GM21528 (cell line): ENCODE measurements around the gene EFR3B.
"Not testable (repeated sequence)": the region's sequence is repeated elsewhere in the genome, so short reads cannot be mapped to it uniquely, and the experiment has no call there.

Source experiments
- ATAC-seq: cut with Tn5 transposase; IDR thresholded peaks from one replicate; pipeline ENCODE4 v1.9.1; 2021; ENCODE audit warnings: mild to moderate bottlenecking, moderate library complexity; ENCODE audit not compliant: unreplicated experiment, low FRiP score

Gene EFR3B

DNA sequence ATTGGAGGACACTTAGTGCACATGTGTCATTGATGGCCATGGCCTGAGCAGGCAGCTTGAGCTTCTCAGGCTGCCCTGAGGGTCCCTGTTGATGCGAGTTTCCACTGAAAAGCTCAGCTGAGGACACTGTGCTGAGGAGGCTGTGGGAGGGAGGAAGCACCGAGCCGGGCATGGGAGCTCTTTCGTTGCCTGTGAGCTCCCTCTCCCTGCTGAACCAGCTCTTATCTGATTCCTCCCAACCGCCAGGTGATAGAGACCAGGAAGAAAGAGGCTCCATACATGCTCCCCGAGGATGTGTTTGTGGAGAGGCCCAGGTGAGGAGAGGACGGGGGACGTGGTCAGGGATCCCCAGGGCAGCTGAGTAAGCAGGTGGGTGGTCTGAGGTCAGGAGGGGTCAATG lies 99.2 kb downstream of the EFR3B start:
- ATAC-seq, result no peak

DNA sequence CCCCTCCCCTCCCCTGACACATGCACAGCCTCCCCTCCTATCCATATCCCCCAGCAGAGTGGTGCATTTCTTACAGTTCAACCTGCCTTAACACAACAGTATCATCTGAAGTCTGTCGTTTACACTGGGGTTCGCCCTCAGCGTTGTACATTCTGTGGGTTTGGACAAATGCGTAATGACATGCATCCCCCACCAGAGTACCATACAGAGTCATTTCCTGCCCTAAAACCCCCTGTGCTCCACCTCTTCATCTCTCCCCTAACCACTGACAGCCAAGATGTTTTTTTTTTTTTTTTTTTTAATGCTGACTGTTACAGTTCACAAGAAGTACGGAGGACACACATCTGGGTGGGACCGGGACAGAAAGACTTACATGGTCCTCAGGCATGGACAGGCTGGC lies 103.9 kb downstream of the EFR3B start:
- no peak for ATAC-seq

DNA sequence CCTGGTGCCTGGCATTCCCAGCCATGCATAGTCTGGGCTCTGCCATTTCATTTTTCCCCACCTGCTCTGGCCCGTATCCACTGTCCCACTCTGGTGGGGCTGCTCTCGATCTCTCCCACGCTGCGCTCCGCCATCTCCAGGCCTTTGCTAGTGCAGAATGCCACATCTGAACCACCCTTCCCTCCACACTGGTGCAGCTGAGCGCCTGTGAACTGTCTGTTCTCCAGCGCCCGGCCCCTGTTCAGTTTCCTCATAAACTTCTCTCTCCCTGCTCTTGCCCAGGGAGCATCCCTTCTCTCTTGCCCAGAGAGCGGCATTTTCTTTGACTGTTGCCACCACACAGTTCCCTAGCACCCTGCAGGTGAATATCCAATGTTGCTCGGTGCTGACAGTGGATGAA lies 105.0 kb downstream of the EFR3B start:
- no peak for ATAC-seq

GRCh38 chr2:25149646-25150045 lies 107.8 kb downstream of the EFR3B start:
- no peak for ATAC-seq

DNA sequence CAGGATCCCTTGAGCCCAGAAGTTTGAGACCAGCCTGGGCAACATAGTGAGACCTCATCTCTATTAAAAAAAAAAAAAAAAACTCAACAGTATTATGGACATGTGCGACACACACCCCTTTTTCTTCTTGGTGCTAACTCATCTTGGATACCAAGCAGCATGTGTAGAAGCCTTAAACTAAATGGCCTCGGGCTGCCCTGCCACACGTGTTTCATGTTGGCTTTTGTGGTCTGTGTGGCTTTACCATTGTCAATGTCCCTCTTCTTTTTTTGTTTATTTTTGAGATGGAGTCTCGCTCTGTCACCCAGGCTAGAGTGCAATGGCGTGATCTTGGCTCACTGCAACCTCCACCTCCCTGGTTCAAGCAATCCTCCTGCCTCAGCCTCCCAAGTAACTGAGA lies 109.1 kb downstream of the EFR3B start:
- not testable (repeated sequence) for ATAC-seq

DNA sequence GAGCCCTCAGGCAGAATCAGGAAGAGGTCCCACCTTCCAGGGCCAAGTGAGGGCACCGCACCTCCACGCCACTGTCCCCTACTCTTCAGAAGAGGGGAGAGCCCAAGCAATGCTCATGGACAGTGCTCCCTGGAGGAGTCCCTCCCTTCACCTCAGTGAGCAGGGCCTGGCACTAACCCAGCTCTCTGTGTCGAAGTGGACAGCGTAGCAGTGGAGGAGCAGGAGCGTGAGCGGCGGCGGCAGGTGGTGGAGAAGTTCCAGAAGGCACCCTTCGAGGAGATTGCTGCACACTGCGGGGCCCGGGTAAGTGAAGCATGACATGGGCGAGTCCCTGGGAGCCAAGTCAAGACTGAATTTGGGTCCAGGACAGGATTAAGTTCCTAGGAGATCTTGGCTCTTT lies 109.8 kb downstream of the EFR3B start:
- ATAC-seq, result no peak

GRCh38 chr2:25155401-25155800 lies 113.5 kb downstream of the EFR3B start:
- no peak for ATAC-seq

DNA sequence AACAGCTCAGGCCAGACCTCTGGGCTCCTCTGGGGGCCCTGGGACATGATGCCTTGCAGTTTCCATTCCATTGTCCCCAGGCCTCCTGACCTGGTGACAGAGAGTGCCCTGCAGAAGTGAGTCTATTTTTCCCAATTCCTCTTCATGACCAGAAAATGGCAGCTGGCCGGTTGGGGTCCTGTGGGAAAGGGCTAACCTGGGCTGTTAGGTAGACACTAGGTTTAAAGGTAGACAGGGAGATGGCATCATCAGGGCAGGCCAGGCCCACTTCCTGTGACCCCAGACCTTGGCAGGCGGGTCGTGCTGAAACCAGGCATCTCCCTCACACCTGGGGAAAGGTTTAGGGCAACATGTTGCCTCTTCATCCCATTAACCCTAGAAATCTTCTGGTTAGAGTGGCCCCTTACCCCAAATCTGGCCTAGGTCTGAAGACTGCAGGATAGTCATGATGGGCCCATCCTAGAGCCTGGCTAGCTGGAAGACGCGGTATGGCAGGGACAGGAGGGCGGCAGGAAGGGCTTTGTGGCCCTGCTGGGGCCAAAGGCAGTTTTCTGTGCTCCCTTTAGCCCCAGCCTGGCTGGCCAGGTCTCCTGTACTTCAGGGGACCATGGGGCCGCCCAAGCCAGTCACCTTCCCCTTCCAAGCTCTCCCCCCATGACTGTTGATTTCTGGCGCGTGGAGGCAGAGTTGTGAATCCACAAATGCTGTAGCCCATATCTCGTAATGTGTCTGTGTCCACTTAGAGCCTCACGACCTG lies 116.4 kb downstream of the EFR3B start:
- no peak for ATAC-seq

- no peak for ATAC-seq
Measured at GRCh38 chr2:25159949-25160348, 118.1 kb downstream of the EFR3B start.

DNA sequence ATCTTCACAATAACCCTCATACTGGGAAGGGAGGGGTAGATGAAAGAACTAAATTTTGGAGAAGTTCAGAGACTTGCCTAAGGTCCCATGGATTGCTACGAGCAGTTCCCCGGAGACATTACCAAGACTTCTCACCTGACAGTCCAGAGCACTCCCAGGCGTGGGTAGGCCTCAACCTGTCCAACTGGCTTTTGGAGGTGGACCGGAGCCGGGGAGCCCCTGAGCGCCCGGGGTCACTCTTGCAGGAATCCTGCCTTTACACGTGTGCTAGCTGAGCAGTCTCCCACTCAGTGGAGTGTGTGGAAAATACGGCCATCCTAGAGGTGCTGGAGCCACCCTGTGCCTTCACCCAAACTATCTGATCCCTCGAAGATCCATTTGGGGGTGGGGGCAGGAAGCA lies 118.5 kb downstream of the EFR3B start:
- ATAC-seq, result no peak

- no peak for ATAC-seq
Measured at GRCh38 chr2:25161055-25161781, 119.3 kb downstream of the EFR3B start.

GRCh38 chr2:25162061-25162460 lies 120.2 kb downstream of the EFR3B start:
- ATAC-seq, result not testable (repeated sequence)

GRCh38 chr2:25164561-25164960 lies 122.7 kb downstream of the EFR3B start:
- no peak for ATAC-seq

GRCh38 chr2:25165992-25166875 lies 124.4 kb downstream of the EFR3B start:
- ATAC-seq, result peak; percentile 70

DNA sequence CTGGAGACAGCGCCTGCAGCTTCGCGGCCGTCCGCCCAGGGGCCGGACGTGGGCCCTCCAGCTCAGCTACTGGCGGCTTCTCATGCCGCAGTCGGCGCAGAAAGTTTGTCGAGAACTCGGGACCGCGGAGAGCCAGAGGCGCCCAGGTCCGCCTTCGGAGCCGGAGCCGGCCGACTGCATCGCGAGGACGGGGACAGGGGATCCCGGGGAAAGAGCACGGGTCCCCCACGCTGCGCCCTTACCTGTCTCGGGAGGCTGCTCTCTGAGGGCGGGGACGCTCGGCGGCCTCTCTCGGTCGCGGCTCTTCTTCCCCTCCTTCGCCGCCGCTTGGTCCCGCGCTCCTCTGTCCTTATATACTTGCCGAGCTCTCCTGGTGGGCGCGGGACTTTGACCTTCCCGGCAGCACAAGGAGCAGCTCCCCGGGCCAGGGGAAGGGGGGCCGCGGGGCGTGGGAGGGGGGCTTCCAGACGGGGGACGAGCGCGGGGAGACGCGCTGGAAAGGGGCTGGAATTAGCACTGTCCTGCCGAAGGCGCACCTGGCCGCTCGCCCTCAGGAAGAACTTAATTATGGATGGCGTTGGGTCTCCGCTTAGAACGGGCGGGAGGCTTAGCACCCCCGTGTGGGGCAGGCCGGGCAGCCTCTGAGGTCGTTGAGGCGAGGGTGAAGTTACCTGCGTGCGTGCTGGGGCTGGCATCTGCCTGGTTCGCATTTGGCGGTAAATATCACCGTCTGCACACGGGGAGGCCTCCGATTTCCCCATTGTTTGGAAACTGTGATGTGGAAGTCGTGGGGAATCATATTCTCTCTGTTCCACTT lies 126.6 kb downstream of the EFR3B start, which contains the start of gene POMC:
Gene POMC, minus strand, starts transcription at position 325 of the 817 bp plus-strand sequence. CDS start 3,808 bp downstream, outside the sequence.
- no peak for ATAC-seq

- ATAC-seq, result no peak
Measured at GRCh38 chr2:25169073-25169470, 127.2 kb downstream of the EFR3B start.

DNA sequence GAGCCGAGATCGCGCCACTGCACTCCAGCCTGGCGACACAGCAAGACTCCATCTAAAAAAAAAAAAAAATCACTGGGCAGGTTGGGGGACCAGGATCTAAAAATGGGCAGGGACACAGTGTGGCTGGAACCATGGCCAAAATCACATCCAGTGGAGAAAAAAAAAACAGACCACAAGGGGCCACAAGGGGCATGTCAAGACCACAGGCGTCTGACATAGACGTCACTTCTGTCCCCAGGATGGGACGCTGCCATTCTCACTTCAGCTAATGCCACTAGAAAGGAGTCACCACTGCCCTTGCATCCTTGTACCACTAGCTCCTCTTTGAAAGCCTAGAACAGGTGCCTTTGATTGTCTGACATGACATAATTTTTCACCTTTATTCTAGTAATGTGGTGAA lies 129.0 kb downstream of the EFR3B start:
- ATAC-seq, result no peak

DNA sequence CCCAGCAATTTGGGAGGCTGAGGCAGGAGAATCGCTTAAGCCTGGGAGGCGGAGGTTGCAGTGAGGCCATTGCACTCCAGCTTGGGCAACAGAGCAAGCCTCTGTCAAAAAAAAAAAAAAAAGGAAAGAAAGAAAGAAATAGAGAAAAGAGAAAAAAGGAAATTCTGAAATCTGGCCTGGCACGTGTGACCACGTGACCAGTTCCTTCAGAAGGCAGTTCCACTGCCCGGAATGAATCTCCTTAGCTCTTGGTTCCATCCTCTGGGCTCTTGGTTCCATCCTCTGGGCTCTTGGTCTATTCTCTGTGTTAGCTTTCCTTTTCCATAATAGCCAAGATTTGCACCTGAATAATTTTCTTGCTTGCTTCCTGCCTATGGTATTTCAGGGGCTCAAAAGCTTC lies 131.8 kb downstream of the EFR3B start:
- ATAC-seq, result no peak

GRCh38 chr2:25174192-25174861 lies 132.5 kb downstream of the EFR3B start:
- ATAC-seq, result no peak

DNA sequence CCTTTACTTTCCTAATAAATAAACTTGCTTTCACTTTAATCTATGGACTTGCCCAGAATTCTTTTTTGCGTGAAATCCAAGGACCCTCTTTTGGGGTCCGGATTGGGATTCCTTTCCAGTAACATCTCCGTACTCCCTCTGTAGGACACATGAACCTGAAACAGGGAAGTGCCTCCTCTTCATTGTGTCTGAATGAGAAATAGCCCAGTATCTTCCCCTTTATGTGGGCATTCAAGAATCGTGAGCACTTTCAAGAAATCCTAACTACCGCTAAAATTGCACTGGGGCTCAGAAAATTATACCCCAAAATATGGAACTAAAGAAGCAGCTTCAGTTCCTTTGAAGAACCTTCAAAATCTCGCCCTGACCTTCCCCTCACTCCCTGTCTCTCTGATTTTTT lies 134.3 kb downstream of the EFR3B start:
- ATAC-seq, result no peak
